Tibial nerve (tissue), 4 donors: ENCODE results near the gene FOSL2.
A peak's percentile ranks its signal among the peaks of the same experiment; 100 is the strongest.

ENCODE experiments used
- CTCF ChIP-seq, 5 experiments: fragments of 200-600 bp in 3 of 5; fragments of 450-650 bp in 2 of 5; sonication (generic) in 3 of 5; IDR thresholded peaks; one replicate each; pipeline ENCODE4 v1.5.1; 2016 to 2019; ENCODE audit warnings: antibody characterized with exemption in 5 of 5, mild to moderate bottlenecking in 3 of 5, moderate library complexity in 2 of 5
- EP300 ChIP-seq, 2 donors: sonication (generic); formaldehyde crosslinking; IDR thresholded peaks; one replicate each; pipeline ENCODE4 v1.6.1; 2017; ENCODE audit warnings: antibody characterized with exemption in 2 of 2, mild to moderate bottlenecking in 1 of 2

DNA sequence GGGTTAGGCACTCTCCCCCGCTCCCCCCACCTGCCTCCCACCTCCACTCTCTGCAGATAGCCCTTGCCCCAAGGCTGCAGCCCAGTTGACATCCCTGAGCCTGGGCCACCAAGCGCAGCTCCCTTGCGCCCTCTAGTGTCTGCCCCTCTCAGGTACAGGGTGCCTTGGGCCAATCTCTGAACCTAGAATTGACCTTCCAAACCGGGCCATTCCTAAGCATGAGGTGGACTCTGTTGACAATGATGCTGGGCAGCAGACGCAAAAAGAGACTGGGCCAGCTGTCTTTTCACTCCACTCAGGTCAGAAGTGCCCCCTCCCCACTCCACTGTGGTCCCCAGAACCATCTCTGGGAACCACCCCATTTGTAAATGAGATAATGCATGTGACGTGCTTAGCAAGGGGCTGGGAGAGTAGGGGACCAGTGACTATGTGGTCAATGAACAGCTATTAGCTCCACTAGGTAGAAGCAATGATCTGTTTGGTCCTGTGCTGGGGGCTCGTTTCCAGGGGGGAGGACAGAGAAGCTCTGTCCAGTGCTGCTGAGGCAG lies 60.0 kb downstream of the FOSL2 start:
- TF ChIP-seq EP300 (IDR thresholded peaks at IDR 0.05) = peak in 1 of 2 donors; percentile 22
- TF ChIP-seq CTCF (IDR thresholded peaks at IDR 0.05) = peak; percentile 88 to 93 (median 92)
